ENCODE data around the gene VASN.

VASN gene

DNA sequence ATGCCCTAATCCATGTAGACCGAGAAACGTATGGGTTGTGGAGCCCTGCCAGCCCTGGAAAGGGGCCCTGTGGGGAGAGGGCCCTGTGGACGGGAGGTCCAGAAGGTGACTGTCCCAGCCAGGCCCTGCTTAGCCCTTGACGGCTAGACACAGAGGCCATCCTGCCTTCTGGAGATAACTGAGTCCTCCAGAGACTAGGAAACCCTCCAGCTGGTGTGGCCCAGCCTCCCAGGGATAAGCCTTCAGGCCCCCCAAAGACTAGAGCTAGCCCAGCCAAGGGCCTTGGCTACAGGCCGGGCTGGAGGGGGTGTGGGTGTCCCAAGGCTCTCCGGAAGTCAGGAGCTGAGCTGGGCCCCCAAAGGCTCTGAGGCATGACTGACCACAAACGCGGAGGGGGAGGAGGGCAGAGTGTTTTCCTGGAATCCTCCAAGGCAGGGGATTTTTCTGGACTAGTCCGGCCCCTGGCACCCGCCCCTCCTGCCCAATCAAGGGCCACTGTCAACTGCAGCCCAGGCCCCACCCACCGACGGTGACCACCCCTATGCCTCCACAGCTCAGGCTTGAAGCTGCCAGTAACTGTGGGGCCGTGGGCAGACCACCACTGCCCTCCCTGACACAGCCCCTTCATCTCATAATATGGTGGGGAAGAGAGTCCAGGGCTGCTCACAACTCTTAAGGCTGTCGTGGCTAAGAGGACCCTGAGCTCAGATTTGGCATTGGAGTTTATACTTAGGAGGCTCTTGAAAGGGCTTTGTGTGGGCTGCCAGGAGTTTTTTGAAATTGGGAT lies 885 bp upstream of the VASN start:
- Mint-ChIP-seq H3K27ac (peak overlapping the region; percentile 51), H3K9me3 (no peaks in the 10 kb centered on the region), H3K4me1 (peaks cover 59% of the 10 kb centered on the region), H3K27me3 (ENCODE audit: low read depth, poor library complexity) (no peaks in the 10 kb centered on the region), H3K4me3 (peak overlapping the region; percentile 58), H3K36me3 (ENCODE audit: low read depth) (no peaks in the 10 kb centered on the region)
- no peak for DNase-seq
- TF ChIP-seq, protein P1, sequence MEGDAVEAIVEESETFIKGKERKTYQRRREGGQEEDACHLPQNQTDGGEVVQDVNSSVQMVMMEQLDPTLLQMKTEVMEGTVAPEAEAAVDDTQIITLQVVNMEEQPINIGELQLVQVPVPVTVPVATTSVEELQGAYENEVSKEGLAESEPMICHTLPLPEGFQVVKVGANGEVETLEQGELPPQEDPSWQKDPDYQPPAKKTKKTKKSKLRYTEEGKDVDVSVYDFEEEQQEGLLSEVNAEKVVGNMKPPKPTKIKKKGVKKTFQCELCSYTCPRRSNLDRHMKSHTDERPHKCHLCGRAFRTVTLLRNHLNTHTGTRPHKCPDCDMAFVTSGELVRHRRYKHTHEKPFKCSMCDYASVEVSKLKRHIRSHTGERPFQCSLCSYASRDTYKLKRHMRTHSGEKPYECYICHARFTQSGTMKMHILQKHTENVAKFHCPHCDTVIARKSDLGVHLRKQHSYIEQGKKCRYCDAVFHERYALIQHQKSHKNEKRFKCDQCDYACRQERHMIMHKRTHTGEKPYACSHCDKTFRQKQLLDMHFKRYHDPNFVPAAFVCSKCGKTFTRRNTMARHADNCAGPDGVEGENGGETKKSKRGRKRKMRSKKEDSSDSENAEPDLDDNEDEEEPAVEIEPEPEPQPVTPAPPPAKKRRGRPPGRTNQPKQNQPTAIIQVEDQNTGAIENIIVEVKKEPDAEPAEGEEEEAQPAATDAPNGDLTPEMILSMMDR (IDR thresholded peaks at IDR 0.05) = no peak

DNA sequence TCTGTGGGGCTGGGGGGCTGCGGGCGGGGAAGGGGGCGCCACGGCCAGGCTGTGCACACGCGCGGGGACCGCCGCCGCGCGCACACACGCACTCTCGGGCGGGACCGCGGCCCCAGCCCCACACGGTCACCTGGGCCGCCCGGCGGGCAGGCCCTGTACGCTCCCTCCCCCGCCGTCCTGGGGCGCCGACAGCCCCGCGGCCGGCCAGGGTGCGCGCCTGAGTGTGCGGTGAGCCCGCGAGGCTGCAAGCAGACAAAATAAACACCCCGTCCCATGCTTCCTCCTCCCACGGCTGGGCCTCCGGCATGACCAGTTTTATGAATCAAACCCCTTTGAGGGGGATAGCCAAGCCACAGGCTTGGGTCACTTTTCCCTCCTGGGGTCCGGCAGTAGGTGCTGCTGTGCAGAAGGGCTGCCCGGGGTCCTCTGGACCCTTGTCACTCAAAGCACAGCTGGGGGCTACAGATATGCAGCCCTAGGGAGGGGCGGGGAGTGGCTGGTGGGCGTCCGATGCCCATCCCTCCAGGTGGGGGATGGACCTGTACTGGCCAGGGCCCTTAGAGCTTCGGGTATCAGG lies 441 bp downstream of the VASN start:
- Mint-ChIP-seq H3K36me3 (ENCODE audit: low read depth) (no peaks in the 10 kb centered on the region), H3K27me3 (ENCODE audit: low read depth, poor library complexity) (no peaks in the 10 kb centered on the region), H3K4me3 (peak overlapping the region; percentile 90), H3K4me1 (peaks cover 70% of the 10 kb centered on the region), H3K9me3 (no peaks in the 10 kb centered on the region), H3K27ac (no peak overlapping the region)
- no peak for DNase-seq
- TF ChIP-seq, protein P1 (IDR thresholded peaks at IDR 0.05) = no peak

DNA sequence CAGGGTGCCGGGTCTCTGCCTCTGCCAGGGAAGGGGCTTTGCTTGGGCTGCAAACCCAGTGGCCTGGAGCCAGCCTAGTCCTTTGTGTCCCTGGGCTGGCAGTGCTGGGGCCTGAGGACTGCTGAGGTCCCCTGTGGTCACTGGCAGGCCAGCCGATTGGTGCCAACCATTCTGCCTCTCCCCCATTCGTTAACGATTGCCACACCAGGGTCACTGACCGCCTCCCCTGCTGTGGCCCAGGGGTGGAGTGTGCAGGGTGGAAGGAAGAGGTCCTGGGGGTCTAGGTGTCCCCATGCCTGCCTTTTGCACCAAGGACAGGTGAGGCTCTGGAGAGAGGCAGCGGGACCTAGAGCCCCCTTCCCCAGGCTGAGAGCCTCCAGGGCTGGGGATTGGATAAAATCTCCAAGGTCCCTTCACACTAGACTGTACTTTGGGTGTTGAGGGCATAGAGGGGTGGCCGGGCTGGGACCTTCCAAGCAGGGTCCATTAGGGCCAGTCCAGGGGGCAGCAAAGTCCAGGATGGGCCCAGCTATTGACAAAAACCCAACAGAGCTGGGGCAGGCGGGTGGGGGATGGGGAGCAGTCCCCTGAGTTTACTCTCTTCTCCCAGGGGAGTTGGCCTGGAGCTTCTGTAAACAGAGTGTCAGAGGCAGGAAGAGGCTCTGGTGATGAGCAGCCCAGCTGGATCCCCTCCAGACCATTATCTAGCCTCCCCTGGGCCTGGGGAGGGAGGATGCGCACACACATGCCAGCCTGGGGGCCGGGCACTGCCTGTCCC lies 1.1 kb downstream of the VASN start:
- Mint-ChIP-seq H3K36me3 (ENCODE audit: low read depth) (no peaks in the 10 kb centered on the region), H3K27me3 (ENCODE audit: low read depth, poor library complexity) (peaks cover under 1% of the 10 kb centered on the region), H3K4me3 (peak overlapping the region; percentile 90), H3K9me3 (no peaks in the 10 kb centered on the region), H3K4me1 (peaks cover 70% of the 10 kb centered on the region), H3K27ac (no peak overlapping the region)
- DNase-seq = no peak
- TF ChIP-seq, protein P1 (IDR thresholded peaks at IDR 0.05) = no peak

DNA sequence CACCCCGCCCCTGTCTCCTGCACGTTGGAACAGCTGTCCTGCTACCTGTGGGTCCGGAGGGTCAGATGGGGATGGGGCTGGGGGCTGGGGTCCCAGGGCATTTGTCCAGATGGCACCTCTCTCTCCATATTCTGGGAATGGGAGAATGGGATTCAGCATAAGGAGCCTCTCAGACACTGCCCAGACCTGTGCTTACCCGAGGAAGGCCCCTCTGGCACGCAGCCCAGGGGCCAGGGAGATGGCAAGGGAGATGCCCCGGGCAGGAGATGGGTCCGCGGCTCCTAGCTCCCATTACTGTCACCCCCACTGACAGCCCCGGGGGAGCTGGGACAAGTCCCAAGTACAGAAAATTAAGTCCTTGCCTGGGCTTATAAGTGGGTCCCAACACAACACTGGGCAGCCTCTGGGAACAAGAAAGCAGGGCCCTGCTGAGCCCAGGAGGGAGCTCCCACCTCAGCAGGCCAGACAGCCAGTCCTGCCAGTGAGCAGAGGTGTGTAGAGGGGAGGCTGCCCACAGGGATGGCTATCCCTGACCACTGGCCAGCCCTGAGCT lies 1.8 kb downstream of the VASN start:
- no peaks in the 10 kb centered on the region for H3K36me3 Mint-ChIP-seq (ENCODE audit: low read depth)

DNA sequence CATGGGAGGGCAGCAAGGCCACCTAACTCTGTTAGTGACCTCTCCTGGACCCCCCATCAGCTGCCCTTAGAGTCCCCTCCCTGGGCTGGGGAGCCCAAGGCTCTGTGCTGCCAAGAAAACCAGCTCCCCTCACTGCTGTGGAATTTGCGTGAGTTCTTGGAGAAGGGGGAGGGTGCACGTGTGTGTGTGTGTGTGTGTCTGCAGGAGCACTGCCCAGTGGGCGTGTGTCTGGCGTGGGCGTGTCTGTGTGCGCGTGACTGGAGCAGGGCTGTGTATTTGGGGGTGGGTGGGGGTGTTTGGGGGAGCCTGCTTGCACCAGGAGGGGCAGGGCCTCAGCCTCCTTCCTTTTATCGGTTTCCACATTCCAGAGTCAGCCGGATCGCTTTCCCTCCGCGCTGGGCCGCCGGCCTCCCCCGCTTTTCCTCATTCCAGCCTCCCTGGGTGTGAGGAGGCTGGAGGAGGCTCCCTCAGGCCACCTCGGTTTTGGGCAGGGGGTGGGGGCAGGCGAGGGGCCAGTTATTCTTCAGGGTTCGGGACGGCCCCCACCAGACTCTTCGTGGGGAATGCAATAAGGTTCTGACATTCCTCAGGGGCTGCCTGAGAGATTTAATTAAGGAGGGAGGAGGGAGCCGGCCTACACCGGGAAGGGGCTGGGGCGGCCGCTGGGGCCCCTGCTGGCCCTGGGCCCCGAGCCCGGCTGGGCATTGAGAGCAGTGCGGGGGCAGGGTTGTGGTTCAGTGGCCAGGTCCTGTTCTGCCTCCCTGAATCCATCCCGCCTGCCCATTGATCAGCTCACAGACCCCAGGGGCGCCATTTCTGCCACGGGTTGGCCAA lies 2.5 kb downstream of the VASN start:
- peaks cover 3% of the 10 kb centered on the region for H3K27me3 Mint-ChIP-seq (ENCODE audit: low read depth, poor library complexity)
- TF ChIP-seq, protein P1 (IDR thresholded peaks at IDR 0.05) = no peak
- H3K9me3 Mint-ChIP-seq = no peaks in the 10 kb centered on the region
- peaks cover 78% of the 10 kb centered on the region for H3K4me1 Mint-ChIP-seq
- no peaks in the 10 kb centered on the region for H3K36me3 Mint-ChIP-seq (ENCODE audit: low read depth)
- H3K4me3 Mint-ChIP-seq = peak overlapping the region; percentile 90
- peak overlapping the region; percentile 82 for H3K27ac Mint-ChIP-seq
- peak; percentile 70 for DNase-seq

More for the DNA sequence above, 1.8 kb downstream of the VASN start:
- H3K4me1 Mint-ChIP-seq = peaks cover 76% of the 10 kb centered on the region
- no peak overlapping the region for H3K27ac Mint-ChIP-seq
- H3K4me3 Mint-ChIP-seq = peak overlapping the region; percentile 90
- TF ChIP-seq, protein P1 (IDR thresholded peaks at IDR 0.05) = no peak
- DNase-seq = no peak
- H3K9me3 Mint-ChIP-seq = no peaks in the 10 kb centered on the region
- peaks cover 3% of the 10 kb centered on the region for H3K27me3 Mint-ChIP-seq (ENCODE audit: low read depth, poor library complexity)

All from nephron progenitor cell (in vitro differentiated cells).